Peyer's patch (tissue), 4 donors: ENCODE measurements around the gene SSTR3. TPM values are rescaled to one million over a fixed set of nuclear protein-coding genes. Genes with fewer than 3 reads are reported as not detected.
A peak's percentile ranks its signal among the peaks of the same experiment; 100 is the strongest.

Experiments
- DNase-seq, 3 donors: peaks; one replicate each; pipeline ENCODE4 v3.0.0-alpha.2; 2017 to 2019
- H3K27ac ChIP-seq, 4 donors: fragments of 200-600 bp; sonication (generic); one replicate each; pipeline ENCODE4 v1.5.1; 2016 to 2019
- H3K27me3 ChIP-seq, 2 donors: fragments of 200-600 bp; sonication (generic); one replicate each; pipeline ENCODE4 v1.5.1; 2019
- H3K36me3 ChIP-seq, 3 donors: fragments of 200-600 bp; sonication (generic); one replicate each; pipeline ENCODE4 v1.5.1; 2016 to 2019
- H3K4me1 ChIP-seq, 4 donors: fragments of 200-600 bp; sonication (generic); one replicate each; pipeline ENCODE4 v1.5.1; 2016 to 2019
- H3K4me3 ChIP-seq, 4 donors: fragments of 200-600 bp; sonication (generic); 1 replicate in 3 of 4; 2 replicates in 1 of 4; pipeline ENCODE4 v1.5.1; 2016 to 2019; ENCODE audit warnings: mild to moderate bottlenecking in 1 of 4
- H3K9me3 ChIP-seq, 4 donors: fragments of 200-600 bp; sonication (generic); one replicate each; pipeline ENCODE4 v1.5.1; 2016 to 2019; ENCODE audit warnings: mild to moderate bottlenecking in 1 of 4
- CTCF ChIP-seq, 6 experiments: fragments of 450-650 bp in 4 of 6; fragments of 200-600 bp in 2 of 6; sonication (generic) in 1 of 6; IDR thresholded peaks; one replicate each; pipeline ENCODE4 v1.5.1; 2017 to 2019; ENCODE audit warnings: antibody characterized with exemption in 6 of 6, mild to moderate bottlenecking in 3 of 6, moderate library complexity in 1 of 6
- POLR2A ChIP-seq, 2 donors: fragments of 450-650 bp; IDR thresholded peaks; one replicate each; pipeline ENCODE4 v1.5.1; 2017; ENCODE audit warnings: antibody characterized with exemption in 2 of 2, mild to moderate bottlenecking in 2 of 2, moderate library complexity in 2 of 2
- total RNA-seq, 4 donors: library from RNA; depleted of rRNA; stranded (reverse); fragments of >200 nt; gene quantifications; one replicate each; pipeline ENCODE4 v1.1.0, GENCODE V29; 2016

SSTR3 gene
- total RNA-seq, 4 donors from 2014 or later: not detected

- Histone ChIP-seq H3K27me3 (no peaks in the 10 kb centered on the region), H3K36me3 (no peaks in the 10 kb centered on the region), H3K9me3 (no peaks in the 10 kb centered on the region), H3K4me1 (peaks cover 0 to 25% (median 8%) of the 10 kb centered on the region in 4 donors), H3K27ac (peak overlapping the region in 1 of 4 donors; percentile 55), H3K4me3 (no peak overlapping the region)
- peak in 2 of 3 donors; percentile 37 to 43 for DNase-seq
- TF ChIP-seq CTCF (IDR thresholded peaks at IDR 0.05) (no peak), POLR2A (IDR thresholded peaks at IDR 0.05) (no peak)
Observed at GRCh38 chr22:37185646-37186227, 26.5 kb downstream of the SSTR3 start.

- TF ChIP-seq CTCF (IDR thresholded peaks at IDR 0.05): no peak
- no peak for TF ChIP-seq POLR2A (IDR thresholded peaks at IDR 0.05)
- peak in 2 of 3 donors; percentile 27 to 42 for DNase-seq
- Histone ChIP-seq H3K4me1 (peaks cover 0 to 30% (median 8%) of the 10 kb centered on the region in 4 donors), H3K27me3 (no peaks in the 10 kb centered on the region), H3K27ac (no peak overlapping the region), H3K9me3 (no peaks in the 10 kb centered on the region), H3K36me3 (no peaks in the 10 kb centered on the region), H3K4me3 (no peak overlapping the region)
Observed at GRCh38 chr22:37184816-37185541, 27.3 kb downstream of the SSTR3 start.

- no peaks in the 10 kb centered on the region for H3K27me3 ChIP-seq
- H3K4me3 ChIP-seq: no peak overlapping the region
- H3K9me3 ChIP-seq: no peaks in the 10 kb centered on the region
- no peaks in the 10 kb centered on the region for H3K36me3 ChIP-seq
- TF ChIP-seq POLR2A (IDR thresholded peaks at IDR 0.05): no peak
- TF ChIP-seq CTCF (IDR thresholded peaks at IDR 0.05): no peak
- peaks cover 0 to 36% (median 8%) of the 10 kb centered on the region in 4 donors for H3K4me1 ChIP-seq
- no peak overlapping the region for H3K27ac ChIP-seq
- peak in 2 of 3 donors; percentile 40 to 43 for DNase-seq
Observed at GRCh38 chr22:37184380-37184755, 27.9 kb downstream of the SSTR3 start.

GRCh38 chr22:37183432-37184379 lies 28.6 kb downstream of the SSTR3 start:
- Histone ChIP-seq H3K4me3 (no peak overlapping the region), H3K27me3 (no peaks in the 10 kb centered on the region), H3K36me3 (no peaks in the 10 kb centered on the region), H3K27ac (peak overlapping the region in 1 of 4 donors; percentile 10), H3K9me3 (no peaks in the 10 kb centered on the region), H3K4me1 (peaks cover 0 to 41% (median 11%) of the 10 kb centered on the region in 4 donors)
- TF ChIP-seq POLR2A (IDR thresholded peaks at IDR 0.05) (no peak), CTCF (IDR thresholded peaks at IDR 0.05) (no peak)
- peak in 2 of 3 donors; percentile 37 to 45 for DNase-seq

GRCh38 chr22:37182949-37183245 lies 29.4 kb downstream of the SSTR3 start:
- H3K4me1 ChIP-seq: peaks cover 0 to 41% (median 10%) of the 10 kb centered on the region in 4 donors
- peak in 1 of 3 donors; percentile 22 for DNase-seq
- H3K9me3 ChIP-seq: no peaks in the 10 kb centered on the region
- H3K27me3 ChIP-seq: no peaks in the 10 kb centered on the region
- no peak overlapping the region for H3K27ac ChIP-seq
- TF ChIP-seq CTCF (IDR thresholded peaks at IDR 0.05) (no peak), POLR2A (IDR thresholded peaks at IDR 0.05) (no peak)
- H3K4me3 ChIP-seq: no peak overlapping the region
- no peaks in the 10 kb centered on the region for H3K36me3 ChIP-seq
